Trophoblast cell (in vitro differentiated cells and primary cell): ENCODE data around the gene PTPRM.
A peak's percentile ranks its signal among the peaks of the same experiment; 100 is the strongest.

ENCODE experiments used
- DNase-seq, 2 donors: peaks; one replicate each; pipeline ENCODE4 v3.0.0-alpha.2; 2016
- H2AFZ ChIP-seq: 2 replicates; pipeline ENCODE4 v1.6.1; 2013; ENCODE audit warnings: low read length, moderate library complexity, mild to moderate bottlenecking; ENCODE audit not compliant: insufficient read depth, poor library complexity
- H2AK5ac ChIP-seq: 2 replicates; pipeline ENCODE4 v1.6.1; 2013; ENCODE audit warnings: mild to moderate bottlenecking, low read length
- H2BK120ac ChIP-seq: 2 replicates; pipeline ENCODE4 v1.6.1; 2013; ENCODE audit warnings: low read length, mild to moderate bottlenecking, moderate library complexity; ENCODE audit not compliant: insufficient read depth, poor library complexity
- H2BK12ac ChIP-seq: 2 replicates; pipeline ENCODE4 v1.6.1; 2013; ENCODE audit warnings: mild to moderate bottlenecking, low read length, moderate library complexity
- H2BK5ac ChIP-seq: 2 replicates; pipeline ENCODE4 v1.6.1; 2013; ENCODE audit warnings: low read length, low read depth, moderate library complexity, mild to moderate bottlenecking; ENCODE audit not compliant: poor library complexity
- H3K14ac ChIP-seq: 2 replicates; pipeline ENCODE4 v1.6.1; 2013; ENCODE audit warnings: mild to moderate bottlenecking, low read length
- H3K18ac ChIP-seq: 2 replicates; pipeline ENCODE4 v1.6.1; 2013; ENCODE audit warnings: mild to moderate bottlenecking, low read length
- H3K23ac ChIP-seq: 2 replicates; pipeline ENCODE4 v1.6.1; 2013; ENCODE audit warnings: low read length
- H3K27ac ChIP-seq: 2 replicates; pipeline ENCODE4 v1.5.1; 2013; ENCODE audit warnings: low read depth, mild to moderate bottlenecking, inconsistent platforms, low read length, moderate library complexity
- H3K27me3 ChIP-seq: 2 replicates; pipeline ENCODE4 v1.6.1; 2013; ENCODE audit warnings: inconsistent platforms, mild to moderate bottlenecking, low read length, moderate library complexity; ENCODE audit not compliant: insufficient read depth
- H3K36me3 ChIP-seq, 2 experiments: 1 replicate in 1 of 2; 2 replicates in 1 of 2; pipeline ENCODE4 v1.6.1; 2013; ENCODE audit warnings: low read length in 2 of 2, mild to moderate bottlenecking in 2 of 2, moderate library complexity in 1 of 2; ENCODE audit not compliant: insufficient read depth in 2 of 2, control insufficient read depth in 1 of 2
- H3K4ac ChIP-seq: 2 replicates; pipeline ENCODE4 v1.6.1; 2013; ENCODE audit warnings: low read depth, mild to moderate bottlenecking, low read length, moderate library complexity
- H3K4me1 ChIP-seq, 2 experiments: 1 replicate in 1 of 2; 2 replicates in 1 of 2; pipeline ENCODE4 v1.6.1; 2013; ENCODE audit warnings: low read length in 2 of 2, mild to moderate bottlenecking in 2 of 2, moderate library complexity in 1 of 2; ENCODE audit not compliant: insufficient read depth in 2 of 2, control insufficient read depth in 1 of 2
- H3K4me2 ChIP-seq: 2 replicates; pipeline ENCODE4 v1.6.1; 2013; ENCODE audit warnings: inconsistent platforms, mild to moderate bottlenecking, low read length, moderate library complexity
- H3K4me3 ChIP-seq: 2 replicates; pipeline ENCODE4 v1.5.1; 2013; ENCODE audit warnings: mild to moderate bottlenecking, low read depth, low read length, inconsistent platforms
- H3K79me1 ChIP-seq: one replicate; pipeline ENCODE4 v1.6.1; 2013; ENCODE audit warnings: low read length
- H3K79me2 ChIP-seq: 2 replicates; pipeline ENCODE4 v1.6.1; 2013; ENCODE audit warnings: low read length, mild to moderate bottlenecking; ENCODE audit not compliant: control insufficient read depth, insufficient read depth, poor library complexity
- H3K9ac ChIP-seq: 2 replicates; pipeline ENCODE4 v1.6.1; 2013; ENCODE audit warnings: mild to moderate bottlenecking, low read length
- H3K9me3 ChIP-seq: 2 replicates; pipeline ENCODE4 v1.6.1; 2013; ENCODE audit warnings: low read depth, mild to moderate bottlenecking, control low read depth, inconsistent platforms, low read length; ENCODE audit not compliant: insufficient read depth
- H4K12ac ChIP-seq: 2 replicates; pipeline ENCODE4 v1.6.1; 2013; ENCODE audit warnings: low read depth, mild to moderate bottlenecking, low read length, moderate library complexity
- H4K8ac ChIP-seq: 2 replicates; pipeline ENCODE4 v1.6.1; 2013; ENCODE audit warnings: low read depth, mild to moderate bottlenecking, low read length, moderate library complexity
- H4K91ac ChIP-seq: one replicate; pipeline ENCODE4 v1.6.1; 2013; ENCODE audit warnings: low read depth, mild to moderate bottlenecking, low read length, moderate library complexity
- WGBS: extraction: QIAGEN DNeasy Blood & Tissue Kit; methylation state at CpG from one replicate; pipeline ENCODE4 v1.1.7; 2013; ENCODE audit warnings: missing lambda C conversion rate; ENCODE audit not compliant: insufficient read length, insufficient coverage; ENCODE audit errors: extremely low coverage; 5-methylcytosine and 5-hydroxymethylcytosine counted together

PTPRM gene

DNA sequence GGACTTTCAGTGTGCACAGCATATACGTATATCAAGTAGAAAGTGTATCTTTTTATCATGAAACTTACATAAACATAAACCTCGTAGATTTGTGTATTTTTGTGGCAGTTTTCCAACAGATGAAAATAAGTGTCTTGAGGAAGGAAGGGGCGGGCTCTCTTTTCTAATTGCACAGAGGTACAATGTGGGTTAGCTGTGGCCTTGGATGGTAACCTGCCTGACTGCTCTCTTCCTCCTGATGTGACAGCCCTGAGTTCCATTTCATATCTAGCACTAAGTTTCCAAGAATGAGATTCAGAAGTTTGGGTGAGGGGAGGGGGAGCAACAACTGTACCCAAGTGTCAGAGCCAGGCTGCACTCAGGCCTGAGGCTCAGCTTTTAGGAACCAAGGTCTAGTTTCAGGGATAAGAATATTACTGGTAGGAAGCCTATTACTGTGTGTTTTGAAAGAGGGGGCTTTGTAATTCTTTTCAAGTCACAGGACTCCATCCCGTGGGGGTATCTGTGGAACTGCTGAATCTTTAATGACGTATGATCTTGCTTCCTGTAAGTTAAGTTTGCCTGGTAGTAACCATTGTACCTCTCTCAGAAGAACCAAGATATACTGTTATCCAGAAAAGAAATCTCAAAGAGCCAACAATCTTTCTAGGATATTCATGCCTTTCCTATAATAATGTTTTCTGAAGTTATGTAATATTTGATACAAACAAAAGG is 483.7 kb downstream of the PTPRM start:
- Histone ChIP-seq H2BK5ac (no peak overlapping the region), H2AFZ (no peak overlapping the region), H2BK12ac (no peak overlapping the region), H4K91ac (no peak overlapping the region), H3K9me3 (no peaks in the 10 kb centered on the region), H3K9ac (no peak overlapping the region), H3K14ac (no peak overlapping the region), H3K4ac (no peak overlapping the region), H3K4me2 (no peak overlapping the region), H3K4me3 (no peak overlapping the region), H4K8ac (no peak overlapping the region), H2BK120ac (no peak overlapping the region), H4K12ac (no peak overlapping the region), H3K18ac (no peak overlapping the region), H3K4me1 (no peaks in the 10 kb centered on the region), H3K36me3 (no peaks in the 10 kb centered on the region), H3K79me1 (no peaks in the 10 kb centered on the region), H3K23ac (no peak overlapping the region), H2AK5ac (no peak overlapping the region), H3K79me2 (no peaks in the 10 kb centered on the region), H3K27me3 (no peaks in the 10 kb centered on the region), H3K27ac (no peak overlapping the region)
- WGBS, result no CpG with 5 or more reads among the region's 5 CpGs
- peak in 1 of 2 donors; percentile 9 for DNase-seq

DNA sequence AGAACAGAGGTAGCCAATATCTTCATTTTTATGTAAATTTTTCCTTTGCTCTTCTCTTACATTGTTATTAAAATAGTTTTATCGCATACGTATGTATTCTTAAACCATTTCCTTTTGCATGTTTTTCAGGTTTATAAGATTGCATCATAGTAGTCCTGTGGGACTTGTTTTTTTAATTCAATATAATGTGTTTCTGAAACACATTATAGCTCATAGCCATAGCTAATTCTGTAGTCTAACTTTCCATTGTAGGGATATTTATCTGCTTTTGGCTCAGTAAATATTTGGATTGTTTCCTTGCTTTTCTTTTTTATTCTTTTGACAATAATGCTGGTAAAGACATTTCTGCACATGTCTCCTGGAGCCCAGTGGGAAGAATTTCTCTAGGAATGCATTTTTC is 484.3 kb downstream of the PTPRM start:
- H3K4me3 ChIP-seq, result no peak overlapping the region
- H2BK5ac ChIP-seq, result no peak overlapping the region
- no peak overlapping the region for H3K14ac ChIP-seq
- no peak overlapping the region for H3K27ac ChIP-seq
- DNase-seq, result peak in 1 of 2 donors; percentile 52
- no peaks in the 10 kb centered on the region for H3K79me1 ChIP-seq
- H3K4ac ChIP-seq, result no peak overlapping the region
- no peak overlapping the region for H4K91ac ChIP-seq
- H4K8ac ChIP-seq, result no peak overlapping the region
- no peak overlapping the region for H2AFZ ChIP-seq
- no CpG with 5 or more reads among the region's 2 CpGs for WGBS
- H3K36me3 ChIP-seq, result no peaks in the 10 kb centered on the region
- no peak overlapping the region for H3K9ac ChIP-seq
- no peaks in the 10 kb centered on the region for H3K27me3 ChIP-seq
- H3K79me2 ChIP-seq, result no peaks in the 10 kb centered on the region
- no peak overlapping the region for H2BK120ac ChIP-seq
- no peak overlapping the region for H4K12ac ChIP-seq
- H3K4me2 ChIP-seq, result no peak overlapping the region
- no peak overlapping the region for H2BK12ac ChIP-seq
- H3K18ac ChIP-seq, result no peak overlapping the region
- H2AK5ac ChIP-seq, result no peak overlapping the region
- no peaks in the 10 kb centered on the region for H3K9me3 ChIP-seq
- H3K4me1 ChIP-seq, result no peaks in the 10 kb centered on the region
- no peak overlapping the region for H3K23ac ChIP-seq

GRCh38 chr18:8052237-8052701 is 485.2 kb downstream of the PTPRM start:
- Histone ChIP-seq H3K27ac (no peak overlapping the region), H4K8ac (no peak overlapping the region), H3K4me1 (no peaks in the 10 kb centered on the region), H2AFZ (no peak overlapping the region), H3K36me3 (no peaks in the 10 kb centered on the region), H3K4ac (no peak overlapping the region), H3K4me3 (no peak overlapping the region), H3K14ac (no peak overlapping the region), H3K23ac (no peak overlapping the region), H3K9me3 (no peaks in the 10 kb centered on the region), H3K18ac (no peak overlapping the region), H4K91ac (no peak overlapping the region), H3K79me1 (no peaks in the 10 kb centered on the region), H2BK5ac (no peak overlapping the region), H3K79me2 (no peaks in the 10 kb centered on the region), H3K4me2 (no peak overlapping the region), H3K27me3 (no peaks in the 10 kb centered on the region), H2BK12ac (no peak overlapping the region), H4K12ac (no peak overlapping the region), H2BK120ac (no peak overlapping the region), H3K9ac (no peak overlapping the region), H2AK5ac (no peak overlapping the region)
- WGBS, result no CpG with 5 or more reads among the region's 2 CpGs
- peak; percentile 36 to 68 for DNase-seq

DNA sequence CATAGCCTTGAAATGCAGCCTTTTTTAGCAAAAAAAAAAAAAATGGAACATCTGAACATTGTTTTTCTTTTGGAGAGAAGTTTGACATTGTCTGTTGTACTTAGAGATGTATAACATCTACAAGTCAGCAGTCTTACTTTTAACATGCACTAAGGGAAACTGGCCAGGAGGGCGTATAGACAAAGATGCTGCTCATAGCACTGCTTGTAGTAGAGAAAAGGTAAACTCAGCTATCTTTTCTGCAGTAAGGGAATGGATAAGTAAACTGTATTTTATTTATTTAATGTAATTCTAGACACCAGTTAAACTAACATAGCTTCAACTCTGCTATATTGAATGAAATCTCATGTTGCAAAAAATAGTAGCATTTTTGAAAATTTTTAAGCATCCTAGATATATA is 489.6 kb downstream of the PTPRM start:
- Histone ChIP-seq H3K9me3 (no peaks in the 10 kb centered on the region), H3K27ac (no peak overlapping the region), H4K91ac (no peak overlapping the region), H3K4me1 (no peaks in the 10 kb centered on the region), H2AK5ac (no peak overlapping the region), H2BK120ac (no peak overlapping the region), H3K79me1 (no peaks in the 10 kb centered on the region), H3K27me3 (no peaks in the 10 kb centered on the region), H3K14ac (no peak overlapping the region), H3K23ac (no peak overlapping the region), H3K18ac (no peak overlapping the region), H3K4me3 (no peak overlapping the region), H2AFZ (no peak overlapping the region), H3K79me2 (no peaks in the 10 kb centered on the region), H3K36me3 (no peaks in the 10 kb centered on the region), H3K4ac (no peak overlapping the region), H4K12ac (no peak overlapping the region), H2BK12ac (no peak overlapping the region), H2BK5ac (no peak overlapping the region), H3K4me2 (no peak overlapping the region), H4K8ac (no peak overlapping the region), H3K9ac (no peak overlapping the region)
- no CpG with 5 or more reads among the region's 1 CpG for WGBS
- DNase-seq, result no peak
